Aorta (tissue), 5 donors: ENCODE measurements around the gene TEC. TPM values are rescaled to one million over a fixed set of nuclear protein-coding genes. Genes with fewer than 3 reads are reported as not detected.
"Not testable (repeated sequence)": the region's sequence is repeated elsewhere in the genome, so short reads cannot be mapped to it uniquely, and the experiment has no call there.

ENCODE experiments used
- ATAC-seq: fragments of 200-7000 bp; cut with Tn5 transposase; one replicate; pipeline ENCODE4 v1.9.1; 2022; ENCODE audit warnings: moderate library complexity; ENCODE audit not compliant: low FRiP score
- DNase-seq, 2 donors: peaks; one replicate each; pipeline ENCODE4 v3.0.0-alpha.2; 2020
- H3K27ac ChIP-seq, 2 donors: one replicate each; pipeline ENCODE4 v1.5.1; 2013; ENCODE audit warnings: low read length in 2 of 2, mild to moderate bottlenecking in 2 of 2, moderate library complexity in 2 of 2, control low read depth in 1 of 2, inconsistent platforms in 1 of 2, low read depth in 1 of 2
- H3K27me3 ChIP-seq, 2 donors: one replicate each; pipeline ENCODE4 v1.6.1; 2013; ENCODE audit warnings: control low read depth in 1 of 2, low read length in 1 of 2, mild to moderate bottlenecking in 1 of 2, moderate library complexity in 1 of 2; ENCODE audit not compliant: insufficient read depth in 2 of 2, control insufficient read depth in 1 of 2
- H3K36me3 ChIP-seq, 2 donors: one replicate each; pipeline ENCODE4 v1.6.1; 2013; ENCODE audit warnings: control low read depth in 1 of 2, low read length in 1 of 2, mild to moderate bottlenecking in 1 of 2; ENCODE audit not compliant: insufficient read depth in 2 of 2, control insufficient read depth in 1 of 2
- H3K4me1 ChIP-seq, 2 donors: one replicate each; pipeline ENCODE4 v1.6.1; 2013; ENCODE audit warnings: low read length in 2 of 2, control low read depth in 1 of 2, mild to moderate bottlenecking in 1 of 2, moderate library complexity in 1 of 2; ENCODE audit not compliant: insufficient read depth in 2 of 2, control insufficient read depth in 1 of 2
- H3K4me3 ChIP-seq, 2 donors: one replicate each; pipeline ENCODE4 v1.5.1; 2013; ENCODE audit warnings: low read length in 2 of 2, control low read depth in 1 of 2, mild to moderate bottlenecking in 1 of 2
- H3K9me3 ChIP-seq: one replicate; pipeline ENCODE4 v1.6.1; 2013; ENCODE audit warnings: mild to moderate bottlenecking, low read length; ENCODE audit not compliant: control insufficient read depth
- WGBS, 2 donors: extraction: QIAGEN DNeasy Blood & Tissue Kit; methylation state at CpG; one replicate each; pipeline ENCODE4 v1.1.7; 2013; 5-methylcytosine and 5-hydroxymethylcytosine counted together
- intact Hi-C, 2 donors: fragments of 100-400 bp; cut with DNase I; formaldehyde crosslinking; loops; one replicate each; pipeline versions ENCODE4 v1.14.2 to v1.15.0; 2022
- polyA plus RNA-seq, 2 donors: library from polyadenylated mRNA; stranded (reverse); fragments of 200-250 nt; gene quantifications; one replicate each; pipeline ENCODE4 v1.2.3, GENCODE V29; 2013
- total RNA-seq, 2 donors: library from RNA; stranded (reverse); fragmentation: NEBNext Ultra II Directional; extraction: Animal tissue kit (Norgen Biotek cat#: 25700); gene quantifications; one replicate each; pipeline ENCODE4 v1.2.1, GENCODE V29; 2021
- donor health status: healthy with polysubstance abuse.
- donor health status: Bipolar disorder and iron deficiency.
- donor health status: DM: no; HTN: no; CAD: no.
- donor health status: DM: no; HTN: no; CAD: no.
- donor health status: DM: yes; HTN: yes; CAD: no.

The TEC gene
- total and polyA plus RNA-seq, 4 donors, result 2.2 to 9.3 (median 4.0) TPM

DNA sequence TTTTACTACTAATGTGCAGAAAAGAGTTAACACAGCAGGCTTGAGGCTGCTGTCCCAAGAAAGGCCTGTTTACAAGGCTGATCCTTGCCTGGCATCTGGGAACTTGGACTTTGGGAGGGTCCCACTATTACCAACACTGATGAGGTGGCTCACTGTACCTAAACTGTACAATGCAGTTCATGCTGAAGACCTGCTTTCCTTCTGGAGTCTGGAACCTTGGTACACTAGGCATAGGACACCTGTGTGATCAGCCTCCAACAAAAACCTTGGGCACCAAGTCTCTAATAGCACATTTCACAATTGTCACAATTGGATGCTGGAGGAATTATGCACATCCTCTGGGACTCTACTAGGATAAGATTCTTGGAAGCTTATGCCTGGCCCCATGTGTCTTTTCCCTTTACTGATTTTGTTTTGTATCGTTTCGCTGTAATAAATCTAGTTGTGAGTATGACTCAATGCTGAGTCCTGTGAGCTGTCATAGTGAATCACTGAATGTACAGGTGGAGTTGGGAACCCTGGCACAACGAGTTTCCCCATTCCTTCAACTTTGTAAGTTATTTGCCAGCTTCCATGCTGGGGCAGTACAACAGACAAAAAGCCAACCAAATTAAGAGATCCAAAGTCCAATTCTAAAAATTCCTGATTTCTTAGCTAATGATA is 45.9 kb downstream of the TEC start:
- DNase-seq, result no peak
- H3K27ac ChIP-seq, result no peak overlapping the region
- ATAC-seq, result no peak

DNA sequence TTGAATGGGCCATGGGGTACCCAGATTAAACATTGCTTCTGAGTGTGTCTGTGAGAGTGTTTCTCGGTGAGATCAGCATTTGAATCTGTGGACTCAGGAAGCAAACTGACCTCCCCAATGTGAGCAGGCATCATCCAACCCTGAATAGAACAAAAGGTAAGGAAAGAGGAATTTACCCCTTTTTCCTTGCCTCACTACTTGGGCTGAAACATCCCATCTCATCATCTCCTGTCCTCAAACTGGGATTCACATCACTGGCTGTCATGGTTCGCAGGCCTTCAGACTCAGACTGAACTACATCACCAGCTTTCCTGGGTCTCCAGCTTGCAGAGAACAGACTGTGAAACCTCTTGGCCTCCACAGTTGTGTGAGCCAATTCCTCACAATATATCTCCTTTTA is 47.1 kb downstream of the TEC start:
- no peak overlapping the region for H3K4me3 ChIP-seq
- H3K9me3 ChIP-seq, result no peaks in the 10 kb centered on the region
- no peaks in the 10 kb centered on the region for H3K36me3 ChIP-seq
- no peak for DNase-seq
- intact Hi-C loops, result no loop called here
- no peaks in the 10 kb centered on the region for H3K27me3 ChIP-seq
- H3K4me1 ChIP-seq, result no peaks in the 10 kb centered on the region
- no peak for ATAC-seq
- H3K27ac ChIP-seq, result no peak overlapping the region
- 85 to 89% methylated on average over 2 of the region's 2 CpGs for WGBS, 2 donors

More for the DNA sequence above, 45.9 kb downstream of the TEC start:
- H3K4me1 ChIP-seq, result no peaks in the 10 kb centered on the region
- no peaks in the 10 kb centered on the region for H3K27me3 ChIP-seq
- H3K9me3 ChIP-seq, result no peaks in the 10 kb centered on the region
- no peaks in the 10 kb centered on the region for H3K36me3 ChIP-seq
- intact Hi-C loops, result no loop called here
- H3K4me3 ChIP-seq, result no peak overlapping the region
- whole genome bisulfite sequencing, 2 donors, result 74 to 78% methylated on average over 3 of the region's 3 CpGs

DNA sequence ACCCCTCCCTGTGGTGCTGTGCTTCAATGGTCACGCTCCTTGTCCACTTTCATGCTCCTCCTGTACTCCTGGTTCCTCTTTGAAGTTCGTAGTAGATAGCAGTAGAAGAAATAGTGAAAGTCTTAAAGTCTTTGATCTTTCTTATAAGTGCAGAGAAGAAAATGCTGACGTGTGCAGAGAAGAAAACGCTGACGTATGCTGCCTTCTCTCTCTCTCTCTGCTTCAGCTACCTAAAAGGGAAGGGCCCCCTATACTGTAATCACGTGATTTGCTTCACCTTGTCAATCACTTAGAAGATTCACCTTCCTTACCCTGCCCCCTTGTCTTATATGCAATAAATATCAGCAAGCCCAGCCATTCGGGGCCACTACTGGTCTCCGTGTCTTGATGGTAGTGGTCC is 50.2 kb downstream of the TEC start:
- not testable (repeated sequence) for H3K27me3 ChIP-seq

DNA sequence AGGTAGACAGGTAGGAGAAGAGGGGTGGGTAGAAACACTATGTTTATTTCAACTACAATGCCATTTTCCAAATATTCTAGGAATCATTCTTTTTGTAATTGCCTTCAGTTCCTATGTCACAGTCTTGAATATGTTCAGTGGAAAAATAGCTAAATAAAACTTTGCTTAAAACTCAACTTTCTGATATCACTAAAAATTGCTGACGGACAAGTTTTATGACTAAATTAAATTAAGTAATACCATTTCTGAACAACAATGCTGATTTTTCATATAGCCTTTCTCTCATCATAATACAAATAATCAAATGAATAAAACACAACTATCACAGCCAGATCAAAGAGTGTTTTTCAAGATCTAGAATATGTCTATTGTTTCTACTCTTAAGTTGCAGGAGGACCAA is 53.1 kb downstream of the TEC start:
- ATAC-seq, result no peak
- 88 to 90% methylated on average over 1 of the region's 1 CpG for WGBS, 2 donors
- H3K36me3 ChIP-seq, result no peaks in the 10 kb centered on the region
- H3K27me3 ChIP-seq, result no peaks in the 10 kb centered on the region
- no peaks in the 10 kb centered on the region for H3K4me1 ChIP-seq
- DNase-seq, result no peak
- intact Hi-C loops, result no loop called here
- no peaks in the 10 kb centered on the region for H3K9me3 ChIP-seq
- H3K4me3 ChIP-seq, result no peak overlapping the region
- no peak overlapping the region for H3K27ac ChIP-seq

More for the DNA sequence above, 50.2 kb downstream of the TEC start:
- ATAC-seq, intact Hi-C loops, H3K36me3 ChIP-seq, H3K9me3 ChIP-seq, DNase-seq, H3K27ac ChIP-seq, H3K4me1 ChIP-seq, H3K4me3 ChIP-seq: not testable (repeated sequence)
- 80 to 84% methylated on average over 8 of the region's 8 CpGs for WGBS, 2 donors

DNA sequence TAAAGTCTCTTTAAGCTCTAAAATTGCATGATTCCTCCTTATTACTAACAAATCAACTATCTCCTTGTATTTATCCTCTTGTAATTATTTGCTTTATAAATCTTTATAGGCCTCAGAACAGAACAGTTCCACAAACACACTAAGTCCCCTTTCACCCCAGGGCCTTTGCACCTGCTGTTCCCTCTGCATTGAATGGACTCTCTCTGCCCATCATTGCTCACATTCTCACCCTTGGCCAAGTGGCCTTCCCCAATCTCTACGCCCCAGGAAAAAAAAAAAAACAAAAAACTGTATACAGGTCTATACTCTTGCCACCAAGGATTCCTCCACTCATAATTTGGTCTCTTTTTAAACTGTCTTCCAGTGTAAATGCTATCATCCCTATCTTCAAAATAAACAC is 53.7 kb downstream of the TEC start:
- Histone ChIP-seq H3K4me3 (no peak overlapping the region), H3K4me1 (no peaks in the 10 kb centered on the region), H3K27me3 (no peaks in the 10 kb centered on the region), H3K27ac (no peak overlapping the region), H3K36me3 (no peaks in the 10 kb centered on the region), H3K9me3 (no peaks in the 10 kb centered on the region)
- DNase-seq (no peak), ATAC-seq (no peak)
- intact Hi-C loops, result no loop called here
- 80 to 82% methylated on average over 1 of the region's 1 CpG for WGBS, 2 donors

DNA sequence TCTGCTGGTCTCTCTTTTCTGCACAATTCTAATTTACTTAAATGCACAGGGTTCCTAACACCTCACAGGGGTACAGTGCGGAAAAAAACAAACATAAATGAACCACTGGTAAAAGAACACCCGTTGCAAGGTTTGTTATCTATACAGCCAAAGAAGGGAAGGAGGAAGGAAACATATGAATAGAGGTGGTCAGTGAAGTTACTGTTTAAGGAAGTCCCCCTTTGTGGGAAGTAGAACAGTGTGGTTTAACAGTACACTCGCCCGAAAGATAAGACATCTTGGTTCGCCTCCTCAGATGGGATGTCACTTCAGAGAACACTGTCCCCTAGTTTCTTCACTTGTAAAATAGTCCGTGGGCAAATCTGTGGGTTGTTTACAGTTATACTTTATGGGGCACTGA is 57.5 kb downstream of the TEC start:
- Histone ChIP-seq H3K36me3 (no peaks in the 10 kb centered on the region), H3K27ac (no peak overlapping the region), H3K9me3 (no peaks in the 10 kb centered on the region), H3K27me3 (no peaks in the 10 kb centered on the region), H3K4me3 (no peak overlapping the region), H3K4me1 (no peaks in the 10 kb centered on the region)
- 78 to 94% methylated on average over 6 of the region's 6 CpGs for WGBS, 2 donors
- ATAC-seq (no peak), DNase-seq (no peak)
- intact Hi-C loops, result no loop called here

DNA sequence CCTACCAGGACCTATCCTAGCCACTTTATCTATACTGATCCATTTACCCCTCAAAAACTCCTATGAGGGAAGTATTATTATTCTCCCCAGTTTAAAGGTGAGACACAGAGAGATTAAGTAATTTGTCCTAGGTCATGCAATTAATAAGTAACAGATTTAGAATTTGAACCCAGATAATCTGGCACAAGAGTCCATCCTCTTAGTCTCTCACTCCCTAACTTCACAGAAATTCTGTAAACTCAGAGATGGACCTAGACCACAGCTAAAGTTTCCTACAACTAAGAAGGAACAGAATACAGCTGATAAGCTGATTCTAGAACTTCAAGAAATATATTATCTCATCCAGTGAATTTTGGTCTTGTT is 58.7 kb downstream of the TEC start:
- no peaks in the 10 kb centered on the region for H3K9me3 ChIP-seq
- H3K4me3 ChIP-seq, result no peak overlapping the region
- H3K36me3 ChIP-seq, result no peaks in the 10 kb centered on the region
- no peak for DNase-seq
- intact Hi-C loops, result no loop called here
- H3K4me1 ChIP-seq, result no peaks in the 10 kb centered on the region
- no peak overlapping the region for H3K27ac ChIP-seq
- H3K27me3 ChIP-seq, result no peaks in the 10 kb centered on the region
- ATAC-seq, result no peak

DNA sequence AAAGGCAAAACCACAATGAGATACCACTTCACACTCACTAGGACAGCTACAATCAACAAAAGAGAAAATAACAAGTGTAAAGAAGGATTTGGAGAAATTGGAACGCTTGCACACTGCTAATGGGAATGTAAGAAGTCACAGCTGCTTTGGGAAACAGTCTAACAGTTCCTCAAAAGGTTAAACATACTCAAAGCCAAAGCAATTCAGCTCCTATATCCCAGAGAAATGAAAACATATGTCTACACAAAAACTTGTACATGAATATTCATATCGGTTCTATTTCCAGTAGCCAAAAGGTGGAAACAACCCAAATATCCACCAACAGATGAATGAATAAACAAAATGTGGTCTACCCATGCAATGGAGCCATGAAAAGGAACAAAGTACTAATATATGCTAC is 64.0 kb downstream of the TEC start:
- WGBS, 2 donors, result 81 to 84% methylated on average over 2 of the region's 2 CpGs
- intact Hi-C loops, result no loop called here
- ATAC-seq, result no peak

DNA sequence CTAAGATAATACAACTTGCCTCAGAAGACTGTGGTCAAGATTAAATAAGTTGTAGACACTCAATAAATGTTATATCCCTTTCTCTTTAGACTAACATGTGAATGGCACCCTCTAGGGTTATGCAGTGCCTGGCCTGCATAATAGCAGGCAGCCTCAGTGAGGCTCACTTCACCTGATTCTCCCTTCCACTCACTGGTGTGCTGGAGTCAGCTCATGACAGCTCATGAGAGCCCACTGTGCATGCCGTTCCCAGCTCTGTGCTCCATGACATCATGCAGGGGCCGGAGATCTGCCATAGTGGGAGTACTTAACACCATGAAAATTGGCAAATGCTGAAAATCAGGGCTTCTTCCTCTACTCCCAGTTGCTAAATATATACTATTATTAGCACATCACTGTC is 64.5 kb downstream of the TEC start:
- intact Hi-C loops, result no loop called here
- H3K36me3 ChIP-seq, result no peaks in the 10 kb centered on the region
- ATAC-seq (no peak), DNase-seq (no peak)
- no peak overlapping the region for H3K27ac ChIP-seq
- H3K4me1 ChIP-seq, result no peaks in the 10 kb centered on the region
- H3K27me3 ChIP-seq, result no peaks in the 10 kb centered on the region
- WGBS, 2 donors, result 61 to 79% methylated on average over 2 of the region's 2 CpGs
- no peak overlapping the region for H3K4me3 ChIP-seq
- H3K9me3 ChIP-seq, result peaks cover 2% of the 10 kb centered on the region

More for the DNA sequence above, 64.0 kb downstream of the TEC start:
- Histone ChIP-seq H3K27ac (no peak overlapping the region), H3K4me3 (no peak overlapping the region), H3K36me3 (no peaks in the 10 kb centered on the region), H3K9me3 (peaks cover 2% of the 10 kb centered on the region), H3K4me1 (no peaks in the 10 kb centered on the region), H3K27me3 (no peaks in the 10 kb centered on the region)
- DNase-seq, result no peak
